Spleen (tissue), 11 donors: Measurements from ENCODE around the gene USP26. TPM values are rescaled to one million over a fixed set of nuclear protein-coding genes. Genes with fewer than 3 reads are reported as not detected.
"Not testable (repeated sequence)": the region's sequence is repeated elsewhere in the genome, so short reads cannot be mapped to it uniquely, and the experiment has no call there.

Source experiments
- DNase-seq: peaks from one replicate; pipeline ENCODE4 v3.0.0-alpha.2; 2020
- H3K27ac ChIP-seq, 8 donors: fragments of 200-600 bp; sonication (generic) in 7 of 8; 1 replicate in 4 of 8; 2 replicates in 4 of 8; pipeline versions ENCODE4 v1.5.0 to v1.8.0; 2016 to 2021; ENCODE audit warnings: inconsistent platforms in 4 of 8, mild to moderate bottlenecking in 4 of 8, moderate library complexity in 1 of 8
- H3K27me3 ChIP-seq, 7 donors: fragments of 200-600 bp; sonication (generic) in 6 of 7; replicated peaks in 1 of 7; 1 replicate in 4 of 7; 2 replicates in 3 of 7; pipeline versions ENCODE4 v1.5.0 to v1.8.0; 2016 to 2021; ENCODE audit warnings: inconsistent platforms in 3 of 7, mild to moderate bottlenecking in 1 of 7
- H3K36me3 ChIP-seq, 6 donors: fragments of 200-600 bp; sonication (generic) in 5 of 6; 1 replicate in 4 of 6; 2 replicates in 2 of 6; pipeline versions ENCODE4 v1.5.0 to v1.8.0; 2016 to 2021; ENCODE audit warnings: inconsistent platforms in 2 of 6
- H3K4me1 ChIP-seq, 6 donors: fragments of 200-600 bp; sonication (generic) in 5 of 6; 1 replicate in 3 of 6; 2 replicates in 3 of 6; pipeline versions ENCODE4 v1.5.0 to v1.8.0; 2016 to 2021; ENCODE audit warnings: inconsistent platforms in 3 of 6
- H3K4me3 ChIP-seq, 8 donors: fragments of 200-600 bp; sonication (generic) in 7 of 8; 1 replicate in 4 of 8; 2 replicates in 4 of 8; pipeline versions ENCODE4 v1.5.0 to v1.8.0; 2016 to 2021; ENCODE audit warnings: inconsistent platforms in 4 of 8, mild to moderate bottlenecking in 4 of 8, moderate library complexity in 2 of 8
- H3K9me3 ChIP-seq, 8 donors: fragments of 200-600 bp; sonication (generic) in 7 of 8; 1 replicate in 4 of 8; 2 replicates in 4 of 8; pipeline versions ENCODE4 v1.5.0 to v1.8.0; 2016 to 2021; ENCODE audit warnings: inconsistent platforms in 4 of 8
- POLR2A ChIP-seq, 3 donors: fragments of 450-650 bp; IDR thresholded peaks; one replicate each; pipeline ENCODE4 v1.5.1; 2017; ENCODE audit warnings: antibody characterized with exemption in 3 of 3, mild to moderate bottlenecking in 1 of 3
- POLR2AphosphoS5 ChIP-seq, 3 donors: sonication (generic); formaldehyde crosslinking; IDR thresholded peaks; one replicate each; pipeline ENCODE4 v1.5.1; 2017; ENCODE audit warnings: antibody characterized with exemption in 3 of 3
- WGBS, 5 donors: extraction: QIAGEN DNeasy Blood & Tissue Kit in 3 of 5; methylation state at CpG; one replicate each; pipeline versions ENCODE4 v1.1.5 to v1.1.7; 2013 to 2018; 5-methylcytosine and 5-hydroxymethylcytosine counted together
- intact Hi-C: fragments of 100-400 bp; cut with DNase I; formaldehyde crosslinking; loops from one replicate; pipeline ENCODE4 v1.15.0; 2023; ENCODE audit warnings: low total_unique reads
- polyA plus RNA-seq, 3 donors: library from polyadenylated mRNA; stranded (reverse); fragments of 200-250 nt; gene quantifications; one replicate each; pipeline ENCODE4 v1.2.1, GENCODE V29; 2013
- total RNA-seq, 7 donors: library from RNA; depleted of rRNA in 3 of 7; stranded (reverse); fragments of >200 nt in 3 of 7; fragmentation: NEBNext Ultra II Directional in 4 of 7; extraction: Animal tissue kit (Norgen Biotek cat#: 25700) in 4 of 7; gene quantifications; one replicate each; pipeline versions ENCODE4 v1.1.0 to v1.2.1, GENCODE V29; 2016 to 2021
- TF ChIP-seq, protein P1 (sequence below), 11 experiments: fragments of 200-600 bp in 7 of 11; fragments of 450-650 bp in 4 of 11; sonication (generic) in 4 of 11; IDR thresholded peaks in 8 of 11; conservative IDR thresholded peaks in 3 of 11; 1 replicate in 7 of 11; 2 replicates in 4 of 11; pipeline versions ENCODE4 v1.4.0 to v1.8.0; 2016 to 2021; ENCODE audit warnings: antibody characterized with exemption in 11 of 11, inconsistent platforms in 4 of 11, mild to moderate bottlenecking in 1 of 11
- donor health status: healthy with polysubstance abuse.
- donor health status: DM: no; HTN: no; CAD: no; lungs with moderate emphysema.
- donor health status: DM: no; HTN: no; CAD: no.
- donor health status: Bipolar disorder and iron deficiency.
- donor health status: healthy.
- donor health status: DM: no; HTN: no; CAD: no.
- donor health status: DM: yes; HTN: yes; CAD: no.

Gene USP26
- total and polyA plus RNA-seq, 10 donors = not detected

GRCh38 chrX:133090236-133090809 lies 6.6 kb downstream of the USP26 start:
- intact Hi-C loops = no loop called here
- H3K36me3 ChIP-seq = no peaks in the 10 kb centered on the region
- no peaks in the 10 kb centered on the region for H3K4me1 ChIP-seq
- DNase-seq = no peak
- no peaks in the 10 kb centered on the region for H3K9me3 ChIP-seq
- H3K4me3 ChIP-seq = no peak overlapping the region
- TF ChIP-seq POLR2AphosphoS5 (IDR thresholded peaks at IDR 0.05) = no peak
- TF ChIP-seq, protein P1, sequence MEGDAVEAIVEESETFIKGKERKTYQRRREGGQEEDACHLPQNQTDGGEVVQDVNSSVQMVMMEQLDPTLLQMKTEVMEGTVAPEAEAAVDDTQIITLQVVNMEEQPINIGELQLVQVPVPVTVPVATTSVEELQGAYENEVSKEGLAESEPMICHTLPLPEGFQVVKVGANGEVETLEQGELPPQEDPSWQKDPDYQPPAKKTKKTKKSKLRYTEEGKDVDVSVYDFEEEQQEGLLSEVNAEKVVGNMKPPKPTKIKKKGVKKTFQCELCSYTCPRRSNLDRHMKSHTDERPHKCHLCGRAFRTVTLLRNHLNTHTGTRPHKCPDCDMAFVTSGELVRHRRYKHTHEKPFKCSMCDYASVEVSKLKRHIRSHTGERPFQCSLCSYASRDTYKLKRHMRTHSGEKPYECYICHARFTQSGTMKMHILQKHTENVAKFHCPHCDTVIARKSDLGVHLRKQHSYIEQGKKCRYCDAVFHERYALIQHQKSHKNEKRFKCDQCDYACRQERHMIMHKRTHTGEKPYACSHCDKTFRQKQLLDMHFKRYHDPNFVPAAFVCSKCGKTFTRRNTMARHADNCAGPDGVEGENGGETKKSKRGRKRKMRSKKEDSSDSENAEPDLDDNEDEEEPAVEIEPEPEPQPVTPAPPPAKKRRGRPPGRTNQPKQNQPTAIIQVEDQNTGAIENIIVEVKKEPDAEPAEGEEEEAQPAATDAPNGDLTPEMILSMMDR (IDR thresholded peaks at IDR 0.05 in 8 of 11, conservative IDR thresholded peaks at IDR 0.05 in 3 of 11) = no peak
- no peak for TF ChIP-seq POLR2A (IDR thresholded peaks at IDR 0.05)
- peaks cover 0 to 14% (median 0%) of the 10 kb centered on the region in 7 donors for H3K27me3 ChIP-seq
- no peak overlapping the region for H3K27ac ChIP-seq

- Histone ChIP-seq H3K36me3 (no peaks in the 10 kb centered on the region), H3K27ac (no peak overlapping the region), H3K4me1 (no peaks in the 10 kb centered on the region), H3K27me3 (peaks cover 0 to 14% (median 0%) of the 10 kb centered on the region in 7 donors), H3K4me3 (no peak overlapping the region), H3K9me3 (no peaks in the 10 kb centered on the region)
- TF ChIP-seq, protein P1 (IDR thresholded peaks at IDR 0.05 in 8 of 11, conservative IDR thresholded peaks at IDR 0.05 in 3 of 11) = no peak
- TF ChIP-seq POLR2AphosphoS5 (IDR thresholded peaks at IDR 0.05) = no peak
- TF ChIP-seq POLR2A (IDR thresholded peaks at IDR 0.05) = no peak
- intact Hi-C loops = no loop called here
- no peak for DNase-seq
Measured at GRCh38 chrX:133089411-133089810, 7.5 kb downstream of the USP26 start.

GRCh38 chrX:133085785-133086184 lies 11.1 kb downstream of the USP26 start:
- Histone ChIP-seq H3K27me3 (peaks cover 0 to 8% (median 0%) of the 10 kb centered on the region in 7 donors), H3K27ac (no peak overlapping the region), H3K4me1 (no peaks in the 10 kb centered on the region), H3K9me3 (no peaks in the 10 kb centered on the region), H3K4me3 (no peak overlapping the region), H3K36me3 (no peaks in the 10 kb centered on the region)
- no peak for DNase-seq
- WGBS, 5 donors = 65 to 85% (median 78%) methylated on average over 3 of the region's 3 CpGs
- no peak for TF ChIP-seq POLR2AphosphoS5 (IDR thresholded peaks at IDR 0.05)
- no peak for TF ChIP-seq POLR2A (IDR thresholded peaks at IDR 0.05)
- TF ChIP-seq, protein P1 (IDR thresholded peaks at IDR 0.05 in 8 of 11, conservative IDR thresholded peaks at IDR 0.05 in 3 of 11) = no peak
- intact Hi-C loops = no loop called here

DNA sequence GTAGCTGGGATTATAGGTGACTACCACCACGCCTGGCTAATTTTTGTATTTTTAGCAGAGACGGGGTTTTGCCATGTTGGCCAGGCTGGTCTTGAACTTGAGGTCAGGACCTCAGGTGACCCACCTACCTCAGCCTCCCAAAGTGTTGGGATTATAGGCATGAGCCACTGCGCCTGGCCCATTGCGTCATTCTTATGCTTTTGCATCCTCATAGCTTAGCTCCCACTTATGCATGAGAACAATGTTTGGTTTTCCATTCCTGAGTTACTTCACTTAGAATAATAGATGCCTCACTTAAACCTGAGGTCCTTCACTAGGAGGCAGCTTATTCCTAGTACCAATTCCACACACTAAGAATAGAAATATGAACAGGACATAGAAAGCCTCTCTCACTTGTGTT lies 11.9 kb downstream of the USP26 start:
- H3K27ac ChIP-seq, H3K27me3 ChIP-seq, H3K4me3 ChIP-seq, DNase-seq, intact Hi-C loops, H3K9me3 ChIP-seq, H3K4me1 ChIP-seq, H3K36me3 ChIP-seq: not testable (repeated sequence)
- WGBS, 5 donors = 73 to 96% (median 89%) methylated on average over 4 of the region's 4 CpGs

DNA sequence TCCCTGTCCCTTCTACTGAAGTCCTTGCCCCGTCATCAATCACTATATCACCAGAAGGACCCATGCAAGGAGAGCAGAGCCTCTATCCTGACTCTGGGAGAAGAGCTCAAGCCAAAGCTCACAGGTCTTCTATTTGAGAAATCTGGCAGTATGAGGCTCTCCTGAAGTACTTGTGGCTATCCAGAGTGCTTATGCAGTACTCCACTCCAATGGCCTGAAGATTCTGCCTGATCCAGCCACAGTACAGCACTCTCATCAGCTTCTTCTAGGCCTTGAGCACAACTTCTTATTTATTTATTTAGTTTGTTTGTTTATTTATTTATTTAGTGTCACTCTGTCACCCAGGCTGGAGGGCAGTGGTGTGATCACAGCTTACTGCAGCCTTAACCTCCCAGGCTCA lies 13.0 kb downstream of the USP26 start:
- Histone ChIP-seq H3K4me3 (no peak overlapping the region), H3K36me3 (no peaks in the 10 kb centered on the region), H3K4me1 (no peaks in the 10 kb centered on the region), H3K27ac (no peak overlapping the region), H3K27me3 (no peaks in the 10 kb centered on the region), H3K9me3 (no peaks in the 10 kb centered on the region)
- TF ChIP-seq, protein P1 (IDR thresholded peaks at IDR 0.05 in 8 of 11, conservative IDR thresholded peaks at IDR 0.05 in 3 of 11) = no peak
- TF ChIP-seq POLR2A (IDR thresholded peaks at IDR 0.05) = no peak
- no peak for TF ChIP-seq POLR2AphosphoS5 (IDR thresholded peaks at IDR 0.05)
- WGBS, 5 donors = 52 to 90% (median 79%) methylated on average over 1 of the region's 1 CpG
- intact Hi-C loops = no loop called here
- no peak for DNase-seq
